Measurements from ENCODE around the gene TTC16. TPM values are rescaled to one million over a fixed set of nuclear protein-coding genes. Genes with fewer than 3 reads are reported as not detected.

Gene TTC16
- total RNA-seq, 1 donor from 2014 or later, result not detected

- Histone ChIP-seq H3K27me3 (ENCODE audit: control insufficient read depth, insufficient read depth, low read length) (no peaks in the 10 kb centered on the region), H3K36me3 (ENCODE audit: control insufficient read depth, insufficient read depth, low read length) (no peaks in the 10 kb centered on the region), H3K4me3 (ENCODE audit: low read depth, low read length) (no peak overlapping the region)
- DNase-seq (ENCODE audit: low read depth), result no peak
- TF ChIP-seq CTCF (IDR thresholded peaks at IDR 0.05; ENCODE audit: insufficient read depth, low read length, poor library complexity, severe bottlenecking), result no peak
Observed at GRCh38 chr9:127707766-127708165, 8.1 kb upstream of the TTC16 start.

GRCh38 chr9:127708952-127709587 lies 6.8 kb upstream of the TTC16 start:
- no peaks in the 10 kb centered on the region for H3K27me3 ChIP-seq (ENCODE audit: control insufficient read depth, insufficient read depth, low read length)
- no peak for TF ChIP-seq CTCF (IDR thresholded peaks at IDR 0.05; ENCODE audit: insufficient read depth, low read length, poor library complexity, severe bottlenecking)
- DNase-seq (ENCODE audit: low read depth), result no peak
- no peak overlapping the region for H3K4me3 ChIP-seq (ENCODE audit: low read depth, low read length)
- no peaks in the 10 kb centered on the region for H3K36me3 ChIP-seq (ENCODE audit: control insufficient read depth, insufficient read depth, low read length)

DNA sequence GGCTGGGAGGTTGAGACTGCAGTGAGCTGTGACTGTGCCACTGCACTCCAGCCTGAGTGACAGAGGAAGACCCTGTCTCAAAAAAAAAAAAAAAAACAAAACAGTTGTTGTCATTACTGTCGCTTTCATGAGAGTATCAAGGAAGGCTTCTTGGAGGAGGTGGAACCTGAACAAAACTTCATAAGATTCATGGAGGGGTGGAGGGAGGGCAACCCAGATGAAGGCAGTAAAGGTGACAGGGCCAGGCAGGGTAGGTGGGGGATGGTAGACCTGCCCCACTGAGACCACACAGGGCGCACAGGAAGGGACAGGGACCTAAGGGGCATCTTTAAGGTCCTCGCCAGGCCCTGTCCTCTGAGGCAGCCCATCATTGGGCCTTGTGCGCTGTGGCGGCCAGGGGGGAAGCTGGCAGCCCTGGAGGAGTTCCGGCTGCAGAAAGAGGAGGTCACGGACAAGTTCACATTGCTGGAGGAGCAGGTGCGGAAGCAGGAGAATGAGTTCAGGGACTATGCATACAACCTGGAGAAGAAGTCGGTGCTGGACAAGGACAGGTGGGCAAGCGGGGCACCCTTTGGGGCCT lies 5.6 kb upstream of the TTC16 start:
- TF ChIP-seq CTCF (IDR thresholded peaks at IDR 0.05; ENCODE audit: insufficient read depth, low read length, poor library complexity, severe bottlenecking), result no peak
- H3K27me3 ChIP-seq (ENCODE audit: control insufficient read depth, insufficient read depth, low read length), result no peaks in the 10 kb centered on the region
- no peaks in the 10 kb centered on the region for H3K36me3 ChIP-seq (ENCODE audit: control insufficient read depth, insufficient read depth, low read length)
- H3K4me3 ChIP-seq (ENCODE audit: low read depth, low read length), result no peak overlapping the region
- DNase-seq (ENCODE audit: low read depth), result no peak

- no peaks in the 10 kb centered on the region for H3K27me3 ChIP-seq (ENCODE audit: control insufficient read depth, insufficient read depth, low read length)
- no peak for DNase-seq (ENCODE audit: low read depth)
- no peak overlapping the region for H3K4me3 ChIP-seq (ENCODE audit: low read depth, low read length)
- H3K36me3 ChIP-seq (ENCODE audit: control insufficient read depth, insufficient read depth, low read length), result no peaks in the 10 kb centered on the region
- TF ChIP-seq CTCF (IDR thresholded peaks at IDR 0.05; ENCODE audit: insufficient read depth, low read length, poor library complexity, severe bottlenecking), result no peak
Observed at GRCh38 chr9:127711226-127711701, 4.6 kb upstream of the TTC16 start.

- DNase-seq (ENCODE audit: low read depth), result no peak
- Histone ChIP-seq H3K36me3 (ENCODE audit: control insufficient read depth, insufficient read depth, low read length) (no peaks in the 10 kb centered on the region), H3K27me3 (ENCODE audit: control insufficient read depth, insufficient read depth, low read length) (no peaks in the 10 kb centered on the region), H3K4me3 (ENCODE audit: low read depth, low read length) (no peak overlapping the region)
- no peak for TF ChIP-seq CTCF (IDR thresholded peaks at IDR 0.05; ENCODE audit: insufficient read depth, low read length, poor library complexity, severe bottlenecking)
Observed at GRCh38 chr9:127711831-127712274, 4.0 kb upstream of the TTC16 start.

Measured in kidney epithelial cell (primary cell).